SHP77 treated with DMSO at 0.1 percent for 48 hours (cell line): Measurements from ENCODE around the gene TMEM25.
"Not testable (repeated sequence)": the region's sequence is repeated elsewhere in the genome, so short reads cannot be mapped to it uniquely, and the experiment has no call there.

Source experiments
- DNase-seq: peaks from one replicate; lab custom pipeline; 2025; lab: John Stamatoyannopoulos, UW

The TMEM25 gene

DNA sequence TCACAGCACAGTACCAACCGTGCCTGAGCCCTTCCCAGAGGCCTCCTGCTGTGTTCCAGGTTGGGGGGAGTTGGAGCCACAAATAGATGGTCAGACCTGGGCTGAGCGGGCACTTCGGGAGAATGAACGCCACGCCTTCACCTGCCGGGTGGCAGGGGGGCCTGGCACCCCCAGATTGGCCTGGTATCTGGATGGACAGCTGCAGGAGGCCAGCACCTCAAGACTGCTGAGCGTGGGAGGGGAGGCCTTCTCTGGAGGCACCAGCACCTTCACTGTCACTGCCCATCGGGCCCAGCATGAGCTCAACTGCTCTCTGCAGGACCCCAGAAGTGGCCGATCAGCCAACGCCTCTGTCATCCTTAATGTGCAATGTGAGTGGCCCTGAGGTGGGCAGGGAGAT, 1.1 kb downstream of the TMEM25 start:
- DNase-seq, result no peak

DNA sequence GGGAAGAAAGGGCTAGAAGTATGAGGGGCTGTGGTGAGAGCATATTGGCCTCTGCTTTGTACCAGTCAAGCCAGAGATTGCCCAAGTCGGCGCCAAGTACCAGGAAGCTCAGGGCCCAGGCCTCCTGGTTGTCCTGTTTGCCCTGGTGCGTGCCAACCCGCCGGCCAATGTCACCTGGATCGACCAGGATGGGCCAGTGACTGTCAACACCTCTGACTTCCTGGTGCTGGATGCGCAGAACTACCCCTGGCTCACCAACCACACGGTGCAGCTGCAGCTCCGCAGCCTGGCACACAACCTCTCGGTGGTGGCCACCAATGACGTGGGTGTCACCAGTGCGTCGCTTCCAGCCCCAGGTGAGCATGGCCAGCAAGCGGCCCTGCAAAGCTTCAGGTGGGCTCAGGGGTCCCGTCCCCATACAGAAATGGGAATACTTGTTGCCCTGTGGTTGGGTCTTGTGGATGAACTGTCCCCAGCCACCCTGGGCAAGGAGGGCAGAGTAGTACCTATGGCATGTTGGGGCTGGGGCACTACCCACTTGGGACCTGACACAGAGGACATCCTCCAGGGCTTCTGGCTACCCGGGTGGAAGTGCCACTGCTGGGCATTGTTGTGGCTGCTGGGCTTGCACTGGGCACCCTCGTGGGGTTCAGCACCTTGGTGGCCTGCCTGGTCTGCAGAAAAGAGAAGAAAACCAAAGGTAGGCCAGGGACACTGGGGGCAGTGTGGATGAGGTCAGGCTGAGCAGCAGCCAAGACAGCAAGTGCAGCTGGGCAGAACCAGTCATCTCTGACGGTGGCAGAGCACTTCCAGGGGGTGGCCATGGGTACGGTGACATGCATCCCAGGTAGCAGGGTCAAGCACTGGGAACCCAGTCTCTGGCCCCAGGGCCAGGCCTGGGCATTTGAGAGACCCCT, 2.1 kb downstream of the TMEM25 start:
- DNase-seq, result no peak

DNA sequence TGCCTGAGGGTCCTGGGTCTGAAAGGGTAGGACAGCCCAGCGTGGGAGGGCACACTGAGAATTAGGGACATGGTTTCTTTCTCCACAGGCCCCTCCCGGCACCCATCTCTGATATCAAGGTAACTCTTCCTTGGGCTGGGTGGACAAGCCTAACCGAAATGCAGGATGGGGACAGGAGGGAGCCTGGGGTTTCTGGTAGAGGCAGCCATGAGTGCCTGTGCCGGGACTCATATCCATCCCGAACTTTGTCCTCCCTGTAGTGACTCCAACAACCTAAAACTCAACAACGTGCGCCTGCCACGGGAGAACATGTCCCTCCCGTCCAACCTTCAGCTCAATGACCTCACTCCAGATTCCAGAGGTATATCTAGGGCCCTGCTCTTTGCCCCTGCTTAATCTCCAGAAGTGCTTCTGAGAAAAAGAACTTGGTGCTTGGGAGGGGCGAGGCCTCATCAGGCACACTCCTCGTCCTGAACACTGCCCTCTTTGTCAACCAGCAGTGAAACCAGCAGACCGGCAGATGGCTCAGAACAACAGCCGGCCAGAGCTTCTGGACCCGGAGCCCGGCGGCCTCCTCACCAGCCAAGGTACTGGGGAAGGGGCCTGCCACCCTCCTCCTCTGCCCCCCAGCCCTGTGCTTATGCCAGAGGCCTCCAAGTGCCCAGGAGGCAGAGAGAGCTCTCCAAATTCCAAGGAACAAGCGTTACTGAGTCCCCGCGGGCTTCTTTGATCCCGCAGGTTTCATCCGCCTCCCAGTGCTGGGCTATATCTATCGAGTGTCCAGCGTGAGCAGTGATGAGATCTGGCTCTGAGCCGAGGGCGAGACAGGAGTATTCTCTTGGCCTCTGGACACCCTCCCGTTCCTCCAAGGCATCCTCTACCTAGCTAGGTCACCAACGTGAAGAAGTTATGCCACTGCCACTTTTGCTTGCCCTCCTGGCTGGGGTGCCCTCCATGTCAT, 3.1 kb downstream of the TMEM25 start:
- no peak for DNase-seq

DNA sequence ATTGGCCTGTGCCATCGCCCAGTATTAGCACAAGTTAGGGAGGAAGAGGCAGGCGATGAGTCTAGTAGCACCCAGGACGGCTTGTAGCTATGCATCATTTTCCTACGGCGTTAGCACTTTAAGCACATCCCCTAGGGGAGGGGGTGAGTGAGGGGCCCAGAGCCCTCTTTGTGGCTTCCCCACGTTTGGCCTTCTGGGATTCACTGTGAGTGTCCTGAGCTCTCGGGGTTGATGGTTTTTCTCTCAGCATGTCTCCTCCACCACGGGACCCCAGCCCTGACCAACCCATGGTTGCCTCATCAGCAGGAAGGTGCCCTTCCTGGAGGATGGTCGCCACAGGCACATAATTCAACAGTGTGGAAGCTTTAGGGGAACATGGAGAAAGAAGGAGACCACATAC, 4.3 kb downstream of the TMEM25 start:
- no peak for DNase-seq

DNA sequence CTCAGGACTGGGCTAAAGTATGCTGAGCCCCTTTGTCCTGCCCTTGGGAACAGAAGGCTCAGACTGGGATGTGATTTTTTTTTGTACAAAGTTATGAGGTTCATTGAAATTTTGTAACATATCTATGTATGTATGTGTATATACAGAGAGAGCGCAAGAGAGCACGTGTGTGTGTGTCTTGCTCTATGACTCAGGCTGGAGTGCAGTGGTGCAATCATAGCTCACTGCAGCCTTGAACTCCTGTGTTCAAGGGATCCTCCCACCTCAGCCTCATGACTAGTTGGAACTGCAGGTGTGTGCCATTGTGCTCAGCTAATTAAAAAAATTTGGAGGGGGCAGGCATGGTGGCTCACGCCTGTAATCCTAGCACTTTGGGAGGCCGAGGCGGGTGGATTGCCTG, 5.7 kb downstream of the TMEM25 start:
- no peak for DNase-seq

DNA sequence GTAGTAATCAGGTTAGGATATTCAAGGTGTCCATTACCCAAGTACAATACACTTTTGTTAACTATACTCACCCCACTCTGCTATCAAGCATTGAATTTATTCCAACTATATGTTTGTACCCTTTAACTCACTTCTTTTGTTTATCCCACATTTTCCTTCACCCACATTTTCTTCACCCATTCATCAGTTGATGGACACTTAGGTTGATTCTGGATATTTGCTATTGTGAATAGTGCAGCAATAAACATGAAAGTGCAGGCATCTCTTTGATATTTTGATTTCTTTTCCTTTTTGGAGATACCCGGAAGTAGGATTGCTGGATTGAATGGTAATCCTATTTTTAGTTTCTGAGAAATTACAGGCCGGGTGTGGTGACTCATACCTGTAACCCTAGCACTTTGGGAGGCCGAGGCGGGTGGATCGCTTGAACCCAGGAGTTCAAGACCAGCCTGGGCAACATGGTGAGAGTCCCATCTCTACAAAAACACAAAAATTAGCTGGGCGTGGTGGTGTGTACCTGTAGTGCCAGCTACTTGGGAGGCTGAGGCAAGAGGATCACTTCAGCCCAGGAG, 6.5 kb downstream of the TMEM25 start:
- DNase-seq, result no peak

DNA sequence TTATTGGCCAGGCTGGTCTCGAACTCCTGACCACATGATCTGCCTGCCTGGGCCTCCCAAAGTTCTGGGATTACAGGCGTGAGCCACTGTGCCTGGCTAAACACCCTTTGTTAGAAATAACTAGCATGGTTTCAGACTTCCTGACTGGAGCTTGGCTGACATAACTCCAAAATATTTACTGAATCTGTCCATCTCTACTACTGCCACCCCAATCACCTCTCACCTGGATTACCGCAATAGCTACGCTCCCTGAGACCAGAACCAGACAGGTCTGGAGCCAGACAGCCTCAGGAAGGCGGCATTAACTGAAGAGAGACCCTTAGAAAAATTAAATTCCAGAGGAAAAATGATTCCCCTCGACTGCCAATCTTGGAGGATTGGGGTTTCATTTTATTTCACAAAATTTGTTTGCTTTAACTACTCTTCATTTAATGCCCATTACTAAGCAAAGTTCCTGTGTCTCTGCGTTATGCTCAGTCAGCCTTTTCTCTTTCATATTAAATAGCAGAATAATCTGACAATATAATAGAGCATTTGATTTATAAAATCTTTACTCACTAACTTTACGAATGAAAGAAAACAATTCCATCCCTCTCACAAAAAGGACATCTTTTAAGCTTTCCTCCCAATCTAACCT, 13.1 kb downstream of the TMEM25 start:
- DNase-seq, result no peak

DNA sequence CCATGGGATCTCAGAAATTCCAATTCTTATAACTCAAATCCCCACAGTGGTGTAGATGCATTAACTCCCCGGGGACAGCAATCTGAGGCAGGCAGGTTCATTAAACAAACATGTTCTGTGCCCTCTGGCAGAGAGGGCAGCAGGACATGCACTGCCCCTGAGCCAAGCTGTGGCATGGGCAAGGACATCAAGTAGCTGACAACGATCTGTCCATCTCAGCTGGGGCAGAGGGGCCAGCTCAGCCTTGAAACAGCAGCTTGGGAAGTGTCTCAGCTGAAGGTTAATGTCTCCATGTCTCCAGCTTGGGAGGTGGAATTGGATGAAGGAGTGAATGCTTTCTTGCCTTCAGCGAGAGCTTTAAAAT, 13.6 kb downstream of the TMEM25 start:
- DNase-seq, result no peak

DNA sequence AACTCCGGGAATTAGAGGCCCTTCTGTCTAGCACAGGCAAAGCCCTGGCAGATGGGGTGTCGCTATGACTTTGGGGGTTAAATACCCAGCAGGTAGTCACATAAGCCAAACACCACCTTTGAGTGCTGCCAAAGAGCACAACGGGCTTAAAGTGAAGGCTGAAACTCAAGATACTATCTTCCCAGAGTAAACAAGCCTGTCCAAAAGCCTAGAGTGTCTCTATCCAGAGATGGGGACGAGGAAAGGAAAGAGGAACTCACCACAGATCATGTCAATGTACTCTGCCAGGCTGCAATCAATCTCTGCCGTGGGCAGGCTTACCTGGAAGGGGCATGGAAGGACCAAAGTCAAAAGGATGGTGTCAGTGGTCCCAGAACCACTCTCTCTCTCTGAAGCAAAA, 14.5 kb downstream of the TMEM25 start:
- no peak for DNase-seq

DNA sequence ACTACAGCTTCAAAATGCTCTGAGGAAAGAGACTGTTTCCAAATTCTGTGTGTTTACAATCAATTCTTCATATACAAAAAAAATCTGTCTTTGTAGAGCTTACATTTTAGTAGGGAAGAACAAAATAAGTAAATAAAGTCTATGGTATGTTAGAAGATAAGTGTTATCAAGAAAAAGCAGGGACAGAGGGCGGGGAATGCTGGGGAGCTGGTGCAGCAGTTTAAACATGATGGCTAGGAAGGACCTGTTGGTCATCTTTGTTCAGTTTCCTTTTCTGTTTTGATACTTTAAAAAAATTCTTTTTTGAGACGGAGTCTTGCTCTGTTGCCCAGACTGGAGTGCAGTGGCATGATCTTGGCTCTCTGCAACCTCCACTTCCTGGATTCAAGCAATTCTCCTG, 16.1 kb downstream of the TMEM25 start:
- no peak for DNase-seq

DNA sequence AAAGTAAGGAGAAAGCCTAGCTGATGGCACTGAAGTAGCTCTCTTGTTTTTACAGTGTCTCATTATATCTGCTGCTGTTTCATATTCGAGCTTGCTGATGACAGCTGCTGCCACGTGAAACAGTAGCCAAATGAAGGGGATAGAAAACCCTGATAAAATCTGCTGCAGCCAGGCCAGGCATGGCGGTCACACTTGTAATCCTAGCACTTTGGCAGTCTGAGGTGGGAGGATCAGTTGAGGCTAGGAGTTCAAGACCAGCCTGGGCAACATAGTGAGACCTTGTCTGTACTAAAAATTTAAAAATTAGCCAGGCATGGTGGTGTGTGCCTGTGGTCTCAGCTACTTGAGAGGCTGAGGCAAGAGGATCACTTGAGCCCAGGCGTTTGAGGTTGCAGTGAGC, 21.3 kb downstream of the TMEM25 start:
- DNase-seq, result no peak

DNA sequence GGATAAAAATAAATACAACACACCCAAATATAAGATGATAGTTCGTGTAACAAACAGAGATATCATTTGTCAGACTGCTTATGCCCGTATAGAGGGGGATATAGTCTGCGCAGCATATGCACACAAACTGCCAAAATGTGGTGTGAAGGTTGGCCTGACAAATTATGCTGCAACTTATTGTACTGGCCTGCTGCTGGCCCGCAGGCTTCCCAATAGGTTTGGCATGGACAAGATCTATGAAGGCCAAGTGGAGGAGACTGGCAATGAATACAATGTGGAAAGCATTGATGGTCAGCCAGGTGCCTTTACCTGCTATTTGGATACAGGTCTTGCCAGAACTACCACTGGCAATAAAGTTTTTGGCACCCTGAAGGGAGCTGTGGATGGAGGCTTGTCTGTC, 29.8 kb downstream of the TMEM25 start:
- no peak for DNase-seq

DNA sequence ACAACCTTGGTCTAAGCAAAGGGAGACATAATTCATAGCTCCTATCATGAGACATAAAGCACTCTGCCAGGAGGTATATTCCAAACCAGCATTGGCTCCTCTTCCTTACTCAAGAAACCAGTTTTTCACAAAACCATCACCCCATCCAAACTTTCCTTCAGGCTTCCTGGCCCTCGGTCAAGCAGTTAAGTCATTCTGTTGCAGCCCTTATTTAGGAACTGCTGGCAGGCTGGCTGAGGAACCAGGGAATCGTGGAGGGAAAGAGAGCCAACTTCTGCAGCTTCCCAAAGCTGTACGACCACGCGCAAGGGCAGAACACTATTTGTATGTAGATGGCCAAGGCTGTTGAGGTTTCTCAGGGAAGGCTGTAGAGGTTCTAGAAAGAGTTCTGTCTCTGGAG, 34.1 kb downstream of the TMEM25 start:
- no peak for DNase-seq

DNA sequence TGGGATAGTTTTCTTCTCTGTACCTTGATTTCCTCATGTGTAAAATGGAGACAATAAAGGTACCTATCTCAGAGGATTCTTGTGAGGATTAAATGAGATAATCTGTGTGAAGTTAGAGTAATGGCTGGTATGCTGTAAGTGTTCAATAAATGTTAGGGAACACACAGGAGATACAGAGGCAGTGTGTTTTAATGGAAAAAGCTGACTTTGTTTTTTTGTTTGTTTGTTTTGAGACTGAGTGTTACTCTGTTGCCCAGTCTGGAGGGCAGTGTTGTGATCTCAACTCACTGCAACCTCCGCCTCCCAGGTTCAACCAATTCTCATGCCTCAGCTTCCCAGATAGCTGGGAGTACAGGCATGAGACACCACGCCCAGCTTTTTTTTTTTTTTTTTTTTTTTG, 38.7 kb downstream of the TMEM25 start:
- no peak for DNase-seq

DNA sequence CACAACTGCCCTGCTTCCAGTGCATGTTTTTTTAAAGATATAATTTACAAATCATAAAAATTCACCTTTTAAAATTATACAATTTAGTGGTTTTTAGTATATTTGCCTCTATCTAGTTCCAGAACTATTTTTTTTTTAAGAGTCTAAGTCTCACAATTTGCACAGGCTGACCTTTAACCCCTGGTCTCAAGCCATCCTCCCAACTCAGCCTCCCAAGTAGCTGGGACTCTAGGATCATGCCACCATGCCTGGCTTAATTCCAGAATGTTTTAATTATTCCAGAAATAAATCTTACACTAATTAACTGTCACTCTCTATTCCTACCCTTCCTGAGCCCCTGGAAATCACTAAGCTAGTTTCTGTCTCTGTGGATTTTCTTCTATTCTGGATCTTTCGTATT, 39.8 kb downstream of the TMEM25 start:
- DNase-seq, result no peak

DNA sequence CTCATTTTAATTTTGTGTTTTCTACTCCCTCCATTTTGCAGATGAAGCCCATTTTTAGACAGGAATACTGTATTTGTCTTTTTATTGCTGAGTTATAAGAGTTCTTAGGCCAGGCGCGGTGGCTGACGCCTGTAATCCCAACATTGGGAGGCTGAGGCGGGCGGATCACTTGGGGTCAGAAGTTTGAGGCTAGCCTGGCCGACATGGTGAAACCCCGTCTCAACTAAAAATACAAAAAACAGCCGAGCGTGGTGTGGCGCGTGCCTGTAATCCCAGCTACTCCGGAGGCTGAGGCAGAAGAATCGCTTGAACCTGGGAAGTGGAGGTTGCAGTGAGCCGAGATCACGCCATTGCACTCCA, 40.7 kb downstream of the TMEM25 start:
- DNase-seq, result not testable (repeated sequence)

DNA sequence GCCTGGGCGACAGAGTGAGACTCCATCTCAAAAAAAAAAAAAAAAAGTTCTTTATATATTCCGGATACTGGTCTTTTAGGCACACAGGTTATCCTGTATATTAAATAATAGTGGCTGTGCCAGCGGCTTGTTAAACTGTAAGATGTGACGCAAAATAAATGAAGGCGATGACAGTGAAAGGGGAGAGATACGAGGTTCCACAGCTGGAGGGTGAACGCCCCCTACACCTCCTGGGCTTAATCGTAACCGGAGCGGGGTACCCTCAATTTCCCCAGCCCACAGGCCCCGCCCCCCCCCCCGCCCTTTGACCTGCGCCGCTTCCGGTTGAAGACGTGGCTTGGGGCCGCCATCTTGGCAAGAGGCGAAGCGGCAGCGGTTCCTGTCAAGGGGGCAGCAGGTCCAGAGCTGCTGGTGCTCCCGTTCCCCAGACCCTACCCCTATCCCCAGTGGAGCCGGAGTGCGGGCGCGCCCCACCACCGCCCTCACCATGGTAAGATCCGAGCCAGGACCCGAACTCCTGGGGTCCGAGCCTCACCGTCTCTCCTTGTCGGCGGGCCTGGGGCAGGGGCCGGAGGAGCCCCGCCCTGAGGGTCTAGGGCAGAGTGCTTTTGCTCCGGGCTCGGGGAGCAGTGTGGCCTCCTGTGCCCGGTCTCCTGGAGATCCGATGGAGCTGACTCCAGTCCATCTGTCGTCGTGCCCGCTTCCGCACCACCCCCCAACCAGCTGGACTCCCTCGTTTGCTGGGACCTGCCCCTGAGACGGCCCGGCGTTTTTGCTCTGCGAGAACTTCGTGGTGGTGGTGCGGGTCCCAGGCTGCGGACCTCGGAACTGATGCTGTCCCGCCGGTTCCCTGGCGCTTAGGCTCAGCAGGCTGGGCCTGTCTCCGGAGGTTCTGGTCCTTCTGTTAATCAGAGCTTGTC, 41.3 kb downstream of the TMEM25 start, which contains the start of gene ARCN1:
TSS of gene ARCN1 (plus strand) at position 349 of the 920 bp plus-strand sequence. CDS start at position 488, 139 bp downstream.
- DNase-seq, result no peak

DNA sequence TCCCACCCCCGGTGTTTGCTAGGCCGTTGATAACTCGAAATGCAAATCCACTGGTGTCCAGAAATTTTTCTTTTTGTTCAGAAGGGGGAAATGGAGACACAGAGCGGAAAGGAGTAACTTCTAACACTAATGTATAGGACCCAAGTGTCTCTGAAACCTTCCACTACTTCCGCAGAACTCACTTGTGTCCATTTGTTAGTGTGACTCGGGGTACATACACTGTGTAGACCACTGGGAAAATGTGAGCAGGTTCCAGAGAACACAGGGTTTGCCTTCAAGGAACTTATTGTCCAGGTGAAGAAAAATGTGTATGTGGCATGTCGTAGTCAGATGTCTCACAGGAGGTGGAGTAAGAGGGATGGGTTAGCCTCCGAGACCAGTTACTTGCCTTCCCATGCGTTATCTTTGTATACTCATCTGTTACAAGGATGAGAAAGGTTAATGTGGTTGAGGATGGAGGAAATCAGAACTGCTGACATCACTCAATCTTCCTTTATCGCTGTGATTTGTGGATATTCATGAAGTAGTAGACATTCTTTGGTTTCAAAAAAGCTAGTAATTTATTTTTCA, 42.1 kb downstream of the TMEM25 start:
- no peak for DNase-seq

DNA sequence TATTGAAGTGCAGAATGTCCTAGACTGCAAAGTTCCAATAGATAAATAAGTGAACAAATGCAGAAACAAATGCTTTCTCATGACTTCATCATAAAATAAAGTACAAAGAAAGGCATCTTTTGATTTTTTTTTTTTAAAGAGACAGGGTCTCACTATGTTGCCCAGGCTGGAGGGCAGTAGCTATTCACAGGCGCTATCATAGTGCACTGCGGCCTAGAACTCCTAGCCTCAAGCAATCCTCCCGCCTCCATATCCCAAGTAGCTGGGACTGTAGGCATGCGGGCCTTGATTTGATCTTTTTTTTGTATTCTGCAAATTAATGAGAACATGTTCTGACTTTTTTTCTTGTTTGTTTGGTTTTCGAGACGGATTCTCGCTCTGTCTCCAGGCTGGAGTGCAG, 43.6 kb downstream of the TMEM25 start:
- no peak for DNase-seq

DNA sequence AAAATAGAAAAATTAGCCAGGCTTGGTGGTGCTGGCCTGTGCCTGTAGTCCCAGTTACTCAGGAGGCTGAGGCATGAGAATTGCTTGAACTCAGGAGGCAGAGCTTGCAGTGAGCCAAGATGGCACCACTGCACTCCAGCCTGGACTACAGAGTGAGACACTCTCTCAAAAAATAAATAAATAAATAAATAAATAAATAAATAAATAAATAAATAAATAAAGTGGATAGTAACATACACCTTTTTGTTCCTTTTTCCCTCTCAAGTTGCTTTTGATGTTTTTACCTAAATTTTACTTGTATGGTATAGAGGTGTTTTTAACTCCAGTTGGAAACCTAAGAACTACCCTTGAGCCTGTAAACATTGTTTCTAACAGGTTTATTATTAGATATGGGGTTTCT, 47.0 kb downstream of the TMEM25 start:
- not testable (repeated sequence) for DNase-seq

DNA sequence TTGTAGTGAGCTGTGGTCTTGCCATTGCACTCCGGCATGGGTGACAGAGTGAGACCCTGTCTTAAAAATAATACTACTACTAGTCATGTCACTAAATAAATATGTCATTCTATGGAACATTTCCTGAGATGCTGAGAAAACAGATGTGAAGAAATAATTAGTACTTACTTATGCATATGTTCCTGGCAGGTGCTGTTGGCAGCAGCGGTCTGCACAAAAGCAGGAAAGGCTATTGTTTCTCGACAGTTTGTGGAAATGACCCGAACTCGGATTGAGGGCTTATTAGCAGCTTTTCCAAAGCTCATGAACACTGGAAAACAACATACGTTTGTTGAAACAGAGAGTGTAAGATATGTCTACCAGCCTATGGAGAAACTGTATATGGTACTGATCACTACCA, 50.1 kb downstream of the TMEM25 start:
- no peak for DNase-seq
